ENCODE results near the gene DLG2.

GRCh38 chr11:84398017-84398626 lies 1229.0 kb downstream of the DLG2 start:
- no peak for TF ChIP-seq CTCF (IDR thresholded peaks at IDR 0.05)
- TF ChIP-seq POLR2A (IDR thresholded peaks at IDR 0.05): no peak
